ENCODE measurements around the gene RBM15. TPM values are rescaled to one million over a fixed set of nuclear protein-coding genes. Genes with fewer than 3 reads are reported as not detected.
A peak's percentile ranks its signal among the peaks of the same experiment; 100 is the strongest.

Gene RBM15
- total RNA-seq, 4 donors from 2014 or later: 10.5 to 39.5 (median 23.0) TPM

GRCh38 chr1:110328274-110328673, 10.9 kb upstream of the RBM15 start:
- intact Hi-C loops (cut with DNase I): no loop called here
- no peaks in the 10 kb centered on the region for H3K4me1 ChIP-seq
- no peak overlapping the region for H3K27ac ChIP-seq
- H3K9me3 ChIP-seq: no peaks in the 10 kb centered on the region
- H3K27me3 ChIP-seq: no peaks in the 10 kb centered on the region
- TF ChIP-seq POLR2A (IDR thresholded peaks at IDR 0.05) (no peak), CTCF (IDR thresholded peaks at IDR 0.05) (no peak)
- H3K36me3 ChIP-seq: no peaks in the 10 kb centered on the region
- H3K4me3 ChIP-seq: no peak overlapping the region
- no peak for DNase-seq

- no peaks in the 10 kb centered on the region for H3K27me3 ChIP-seq
- H3K4me1 ChIP-seq: no peaks in the 10 kb centered on the region
- H3K27ac ChIP-seq: no peak overlapping the region
- H3K4me3 ChIP-seq: no peak overlapping the region
- DNase-seq: no peak
- 87 to 91% methylated on average over 3 of the region's 3 CpGs for WGBS, 2 donors
- TF ChIP-seq CTCF (IDR thresholded peaks at IDR 0.05) (no peak), POLR2A (IDR thresholded peaks at IDR 0.05) (no peak)
- no peaks in the 10 kb centered on the region for H3K36me3 ChIP-seq
- H3K9me3 ChIP-seq: no peaks in the 10 kb centered on the region
- intact Hi-C loops (cut with DNase I): no loop called here
These were observed 10.5 kb upstream of the RBM15 start for GRCh38 chr1:110328700-110329099.

GRCh38 chr1:110335265-110335664, 3.9 kb upstream of the RBM15 start:
- no peak overlapping the region for H3K27ac ChIP-seq
- no peaks in the 10 kb centered on the region for H3K9me3 ChIP-seq
- H3K36me3 ChIP-seq: no peaks in the 10 kb centered on the region
- 80 to 100% methylated on average over 1 of the region's 1 CpG for WGBS, 2 donors
- intact Hi-C loops (cut with DNase I): loop anchor here (5.0 kb wide), 1 partner anchor 72 kb away; the partner anchor contains the start of gene LAMTOR5
- TF ChIP-seq CTCF (IDR thresholded peaks at IDR 0.05) (no peak), POLR2A (IDR thresholded peaks at IDR 0.05) (no peak)
- peaks cover 4 to 21% (median 7%) of the 10 kb centered on the region in 3 donors for H3K4me1 ChIP-seq
- H3K27me3 ChIP-seq: no peaks in the 10 kb centered on the region
- no peak for DNase-seq
- H3K4me3 ChIP-seq: no peak overlapping the region

GRCh38 chr1:110336300-110337039, 2.7 kb upstream of the RBM15 start:
- no peak for TF ChIP-seq CTCF (IDR thresholded peaks at IDR 0.05)
- no peak for TF ChIP-seq POLR2A (IDR thresholded peaks at IDR 0.05)
- 30 to 61% methylated on average over 1 of the region's 1 CpG for WGBS, 2 donors
- intact Hi-C loops (cut with DNase I): loop anchor here (5.0 kb wide), 1 partner anchor 71 kb away; the partner anchor contains the start of gene LAMTOR5

GRCh38 chr1:110337704-110338308, 1.4 kb upstream of the RBM15 start:
- H3K4me3 ChIP-seq: peak overlapping the region; percentile 64 to 90 (median 88)
- H3K27me3 ChIP-seq: no peaks in the 10 kb centered on the region
- TF ChIP-seq POLR2A (IDR thresholded peaks at IDR 0.05) (no peak), CTCF (IDR thresholded peaks at IDR 0.05) (no peak)
- WGBS, 2 donors: 0 to 1% methylated on average over 22 to 24 of the region's 36 CpGs
- DNase-seq: no peak
- H3K4me1 ChIP-seq: peaks cover 23 to 46% (median 29%) of the 10 kb centered on the region in 3 donors
- H3K36me3 ChIP-seq: peaks cover 0 to 16% (median 0%) of the 10 kb centered on the region in 3 donors
- no peaks in the 10 kb centered on the region for H3K9me3 ChIP-seq
- intact Hi-C loops (cut with DNase I): loop anchor here (5.0 kb wide), 1 partner anchor 69 kb away; the partner anchor contains the start of gene LAMTOR5
- H3K27ac ChIP-seq: peak overlapping the region; percentile 97 to 98 (median 98)

More at GRCh38 chr1:110336300-110337039, 2.7 kb upstream of the RBM15 start:
- Histone ChIP-seq H3K27ac (peak overlapping the region in 1 of 4 donors; percentile 98), H3K27me3 (no peaks in the 10 kb centered on the region), H3K36me3 (peaks cover 0 to 9% (median 0%) of the 10 kb centered on the region in 3 donors), H3K4me3 (no peak overlapping the region), H3K4me1 (peaks cover 14 to 33% (median 19%) of the 10 kb centered on the region in 3 donors), H3K9me3 (no peaks in the 10 kb centered on the region)
- no peak for DNase-seq
